OCI-LY7 (cell line): ENCODE results near the gene SIRT3.

Experiments
- CTCF ChIP-seq: fragments of 200-600 bp; sonication (generic); conservative IDR thresholded peaks from 2 replicates; pipeline ENCODE4 v1.5.1; 2014; ENCODE audit warnings: mild to moderate bottlenecking, antibody characterized with exemption, low read length, moderate library complexity, mixed read lengths
- EZH2phosphoT487 ChIP-seq: fragments of 200-600 bp; sonication (generic); IDR thresholded peaks from 2 replicates; pipeline ENCODE4 v1.6.1; 2018; ENCODE audit warnings: low read depth, borderline replicate concordance, mild to moderate bottlenecking, mixed run types, antibody characterized with exemption, low read length, moderate library complexity, mixed read lengths

- TF ChIP-seq CTCF (no peak), EZH2phosphoT487 (no peak)
Measured at GRCh38 chr11:204587-205109, 31.5 kb downstream of the SIRT3 start.
